GM12878 (cell line): ENCODE results near the gene BCAS3. TPM values are rescaled to one million over a fixed set of nuclear protein-coding genes. Genes with fewer than 3 reads are reported as not detected.

ENCODE experiments used
- ATAC-seq: fragments of 200-7000 bp; cut with Tn5 transposase; 3 replicates; pipeline ENCODE4 v1.9.1; 2020; ENCODE audit warnings: mild to moderate bottlenecking, moderate library complexity
- BruUV-seq: library from RNA; stranded (reverse); fragments of 400-500 nt; replicated peaks from 2 replicates; lab custom pipeline; 2021; lab: Mats Ljungman, UMichigan
- CTCF ChIA-PET: fragments of 300-600 bp; sonication (Branson Sonifier 250); formaldehyde crosslinking; extraction: SDS; loops from one replicate; lab custom pipeline; 2021; ENCODE audit warnings: inconsistent platforms; lab: Yijun Ruan, JAX
- POLR2A ChIA-PET: fragments of 350-600 bp; formaldehyde crosslinking; extraction: SDS; loops from one replicate; lab custom pipeline; 2021; ENCODE audit warnings: inconsistent platforms; lab: Charles Lee
- RAD21 ChIA-PET: fragments of 300-600 bp; sonication (Branson Sonifier 250); formaldehyde crosslinking; loops from one replicate; lab custom pipeline; 2023; ENCODE audit warnings: antibody characterized with exemption; ENCODE audit not compliant: unreplicated experiment; lab: Charles Lee
- SMC1A ChIA-PET: fragments of 300-600 bp; sonication (Branson Sonifier 250); formaldehyde crosslinking; loops from one replicate; lab custom pipeline; 2023; ENCODE audit not compliant: unreplicated experiment, uncharacterized antibody; lab: Charles Lee
- DNase-seq: peaks from one replicate; pipeline ENCODE4 v3.0.0-alpha.2; 2011; ENCODE audit warnings: low read depth, low spot score
- FAIRE-seq: peaks from 3 replicates; lab custom pipeline; 2011; peaks lifted over from hg19 to GRCh38; lab: Jason Lieb, UNC
- H2AFZ ChIP-seq: 2 replicates; pipeline ENCODE4 v1.6.0; 2011; ENCODE audit warnings: low read depth, low read length, control low read depth; ENCODE audit not compliant: control insufficient read depth
- H3K27ac ChIP-seq: 2 replicates; pipeline ENCODE4 v1.5.1; 2011; ENCODE audit warnings: control low read depth; ENCODE audit not compliant: control insufficient read depth, insufficient read depth
- H3K27me3 ChIP-seq, 2 experiments: replicated peaks in 1 of 2; 2 replicates each; pipeline versions ENCODE4 v1.6.0 to v1.6.1; 2011; ENCODE audit warnings: low read length in 1 of 2; ENCODE audit not compliant: control insufficient read depth in 2 of 2, insufficient read depth in 2 of 2
- H3K36me3 ChIP-seq, 2 experiments: 2 replicates each; pipeline ENCODE4 v1.5.1; 2011; ENCODE audit warnings: low read length in 1 of 2; ENCODE audit not compliant: control insufficient read depth in 2 of 2, insufficient read depth in 2 of 2
- H3K4me1 ChIP-seq: 2 replicates; pipeline ENCODE4 v1.6.1; 2011; ENCODE audit warnings: mild to moderate bottlenecking, low read length, moderate library complexity, mixed read lengths; ENCODE audit not compliant: control insufficient read depth, insufficient read depth
- H3K4me2 ChIP-seq: 2 replicates; pipeline ENCODE4 v1.6.0; 2011; ENCODE audit warnings: control low read depth; ENCODE audit not compliant: control insufficient read depth, insufficient read depth
- H3K4me3 ChIP-seq: fragments of 200-600 bp; sonication (generic); 2 replicates; pipeline ENCODE4 v1.5.1; 2016
- H3K79me2 ChIP-seq: 2 replicates; pipeline ENCODE4 v1.6.0; 2011; ENCODE audit warnings: low read length; ENCODE audit not compliant: control insufficient read depth, insufficient read depth
- H3K9ac ChIP-seq: 2 replicates; pipeline ENCODE4 v1.8.0; 2011; ENCODE audit warnings: low read length, control low read depth, mixed read lengths; ENCODE audit not compliant: control insufficient read depth, insufficient read depth
- H3K9me3 ChIP-seq: replicated peaks from 3 replicates; pipeline ENCODE4 v1.5.1; 2011; ENCODE audit warnings: mild to moderate bottlenecking, low read length; ENCODE audit not compliant: control insufficient read depth, insufficient read depth
- H4K20me1 ChIP-seq: 2 replicates; pipeline ENCODE4 v1.6.0; 2011; ENCODE audit not compliant: control insufficient read depth, insufficient read depth
- CBX5 ChIP-seq: sonication (generic); IDR thresholded peaks from 2 replicates; pipeline ENCODE4 v1.6.1; 2016; ENCODE audit warnings: low read depth, moderate library complexity, mild to moderate bottlenecking, inconsistent platforms
- EED ChIP-seq: sonication (generic); IDR thresholded peaks from 2 replicates; pipeline ENCODE4 v1.6.1; 2016; ENCODE audit warnings: antibody characterized with exemption, low read depth
- MEF2B ChIP-seq: fragments of 450-650 bp; IDR thresholded peaks from 2 replicates; pipeline ENCODE4 v1.6.1; 2018; ENCODE audit warnings: mild to moderate bottlenecking, moderate library complexity; ENCODE audit not compliant: partially characterized antibody, poor library complexity, severe bottlenecking
- POLR2AphosphoS2 ChIP-seq: IDR thresholded peaks from 2 replicates; pipeline ENCODE4 v1.6.1; 2011; ENCODE audit warnings: low read depth, mild to moderate bottlenecking, low read length, improper control_type of control experiment, moderate library complexity
- TAF1 ChIP-seq: IDR thresholded peaks from 2 replicates; pipeline ENCODE4 v1.6.1; 2011; ENCODE audit warnings: mild to moderate bottlenecking, low read depth, low read length, borderline replicate concordance
- TBL1XR1 ChIP-seq: IDR thresholded peaks from 2 replicates; pipeline ENCODE4 v1.6.1; 2012; ENCODE audit warnings: low read depth, low read length, improper control_type of control experiment
- in situ Hi-C: fragments of 300-500 bp; cut with MboI; formaldehyde crosslinking; loops from 9 replicates; pipeline ENCODE4 v1.14.3; 2018; ENCODE audit warnings: mixed read lengths
- intact Hi-C: fragments of 100-400 bp; cut with micrococcal nuclease; formaldehyde crosslinking; loops from one replicate; pipeline ENCODE4 v1.14.2; 2022; ENCODE audit not compliant: unreplicated experiment
- polyA plus RNA-seq, 11 experiments: library from polyadenylated mRNA; depleted of rRNA in 4 of 11; unstranded in 6 of 11; stranded (reverse) in 5 of 11; fragments of >200 nt; fragmentation: Nextera tagmentation in 4 of 11; fragmentation: Illumina TruSeq in 1 of 11; extraction: Ambion mirVana in 4 of 11; extraction: Trizol in 1 of 11; gene quantifications; 1 replicate in 1 of 11; 2 replicates in 10 of 11; pipeline versions ENCODE4 v1.2.1 to v1.2.3, GENCODE V29; 2011 to 2016; ENCODE audit warnings: inconsistent platforms in 2 of 11, missing spikeins in 2 of 11, low read depth in 1 of 11
- total RNA-seq, 4 experiments: library from RNA; depleted of rRNA in 3 of 4; stranded (reverse); fragments of >200 nt in 3 of 4; fragmentation: Illumina TruSeq in 1 of 4; extraction: Trizol in 1 of 4; gene quantifications; 2 replicates each; pipeline versions ENCODE4 v1.2.1 to v1.2.3, GENCODE V29; 2013 to 2021
- TF ChIP-seq, protein P1 (sequence below): IDR thresholded peaks from 2 replicates; pipeline ENCODE4 v1.6.1; 2012; ENCODE audit warnings: mild to moderate bottlenecking, low read depth, low read length

BCAS3 gene
- total and polyA plus RNA-seq, 10 of the 15 experiments (the other 5 are each of a cell fraction or from before 2014, with no cell fraction given), result 2.1 to 11.0 (median 6.6) TPM

DNA sequence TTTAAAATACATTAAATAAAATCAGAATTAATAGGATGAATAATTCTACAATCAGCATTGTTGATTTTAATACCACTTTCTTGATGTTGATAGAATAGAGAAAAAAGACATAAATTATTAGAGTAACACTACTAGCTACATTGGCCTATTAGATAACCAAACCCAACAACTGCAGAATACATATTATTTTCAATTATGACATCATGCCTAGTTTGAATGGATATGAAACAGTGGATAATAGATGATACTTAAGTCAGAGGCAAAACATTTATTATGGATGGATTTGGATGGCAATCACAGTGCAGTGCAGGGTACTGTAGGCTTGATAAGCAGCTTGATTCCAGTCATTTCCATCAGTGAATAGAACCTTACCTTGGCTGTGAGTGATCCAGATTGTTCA lies 293.1 kb downstream of the BCAS3 start:
- no peak for ATAC-seq
- TF ChIP-seq EED, result no peak
- no peak for TF ChIP-seq POLR2AphosphoS2
- no peak for TF ChIP-seq TBL1XR1
- TF ChIP-seq CBX5, result no peak
- no peak for TF ChIP-seq MEF2B
- TF ChIP-seq, protein P1, sequence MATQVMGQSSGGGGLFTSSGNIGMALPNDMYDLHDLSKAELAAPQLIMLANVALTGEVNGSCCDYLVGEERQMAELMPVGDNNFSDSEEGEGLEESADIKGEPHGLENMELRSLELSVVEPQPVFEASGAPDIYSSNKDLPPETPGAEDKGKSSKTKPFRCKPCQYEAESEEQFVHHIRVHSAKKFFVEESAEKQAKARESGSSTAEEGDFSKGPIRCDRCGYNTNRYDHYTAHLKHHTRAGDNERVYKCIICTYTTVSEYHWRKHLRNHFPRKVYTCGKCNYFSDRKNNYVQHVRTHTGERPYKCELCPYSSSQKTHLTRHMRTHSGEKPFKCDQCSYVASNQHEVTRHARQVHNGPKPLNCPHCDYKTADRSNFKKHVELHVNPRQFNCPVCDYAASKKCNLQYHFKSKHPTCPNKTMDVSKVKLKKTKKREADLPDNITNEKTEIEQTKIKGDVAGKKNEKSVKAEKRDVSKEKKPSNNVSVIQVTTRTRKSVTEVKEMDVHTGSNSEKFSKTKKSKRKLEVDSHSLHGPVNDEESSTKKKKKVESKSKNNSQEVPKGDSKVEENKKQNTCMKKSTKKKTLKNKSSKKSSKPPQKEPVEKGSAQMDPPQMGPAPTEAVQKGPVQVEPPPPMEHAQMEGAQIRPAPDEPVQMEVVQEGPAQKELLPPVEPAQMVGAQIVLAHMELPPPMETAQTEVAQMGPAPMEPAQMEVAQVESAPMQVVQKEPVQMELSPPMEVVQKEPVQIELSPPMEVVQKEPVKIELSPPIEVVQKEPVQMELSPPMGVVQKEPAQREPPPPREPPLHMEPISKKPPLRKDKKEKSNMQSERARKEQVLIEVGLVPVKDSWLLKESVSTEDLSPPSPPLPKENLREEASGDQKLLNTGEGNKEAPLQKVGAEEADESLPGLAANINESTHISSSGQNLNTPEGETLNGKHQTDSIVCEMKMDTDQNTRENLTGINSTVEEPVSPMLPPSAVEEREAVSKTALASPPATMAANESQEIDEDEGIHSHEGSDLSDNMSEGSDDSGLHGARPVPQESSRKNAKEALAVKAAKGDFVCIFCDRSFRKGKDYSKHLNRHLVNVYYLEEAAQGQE, result no peak
- TF ChIP-seq TAF1, result no peak
- TF ChIP-seq, all 136 proteins: peak for 0
- DNase-seq, result no peak
- RAD21 ChIA-PET, result interaction anchor here (1.3 to 1.9 kb wide), 3 partner anchors 20 to 417 kb away, joined by 3 to 7 read pairs (median 5); no protein-coding TSS in a partner anchor
- intact Hi-C loops, result loop anchor here (2.0 to 5.0 kb wide), 2 partner anchors 248 to 420 kb away; no protein-coding TSS in a partner anchor
- no peak overlapping the region for H3K9ac ChIP-seq
- H3K4me2 ChIP-seq, result no peak overlapping the region
- POLR2A ChIA-PET, result no interaction called here
- no TSS peak for BruUV-seq
- no peaks in the 10 kb centered on the region; the same call in 2 of the 3 replicates for H3K9me3 ChIP-seq
- CTCF ChIA-PET, result interaction anchor here (0.7 to 2.0 kb wide), 7 partner anchors 31 to 580 kb away, joined by 3 to 15 read pairs (median 4); no protein-coding TSS in a partner anchor
- no peaks in the 10 kb centered on the region for H3K36me3 ChIP-seq
- no peaks in the 10 kb centered on the region for H3K27me3 ChIP-seq
- no peaks in the 10 kb centered on the region; the same call in 1 of the 2 replicates for H4K20me1 ChIP-seq
- in situ Hi-C loops, result no loop called here
- no peak for FAIRE-seq
- no peaks in the 10 kb centered on the region for H3K79me2 ChIP-seq
- H3K4me1 ChIP-seq, result no peaks in the 10 kb centered on the region
- H3K4me3 ChIP-seq, result no peak overlapping the region
- SMC1A ChIA-PET, result interaction anchor here (1.1 kb wide), 1 partner anchor 388 kb away, joined by 8 read pairs; no protein-coding TSS in a partner anchor
- H2AFZ ChIP-seq, result no peak overlapping the region
- no peak overlapping the region for H3K27ac ChIP-seq
